H9 (cell line): ENCODE measurements around the gene RERG. TPM values are rescaled to one million over a fixed set of nuclear protein-coding genes. Genes with fewer than 3 reads are reported as not detected.
"Not testable (repeated sequence)": the region's sequence is repeated elsewhere in the genome, so short reads cannot be mapped to it uniquely, and the experiment has no call there.

ENCODE experiments used
- DNase-seq: peaks from one replicate; pipeline ENCODE4 v3.0.0-alpha.2; 2017
- H2AFZ ChIP-seq: one replicate; pipeline ENCODE4 v1.6.1; 2013; ENCODE audit warnings: mild to moderate bottlenecking, low read length, control low read depth, moderate library complexity
- H2AK5ac ChIP-seq: 2 replicates; pipeline ENCODE4 v1.6.1; 2013; ENCODE audit warnings: low read length, control low read depth, mixed read lengths; ENCODE audit not compliant: insufficient read length
- H2BK120ac ChIP-seq: one replicate; pipeline ENCODE4 v1.6.1; 2013; ENCODE audit warnings: low read depth, mild to moderate bottlenecking, low read length, control low read depth, inconsistent platforms; ENCODE audit not compliant: poor library complexity, severe bottlenecking
- H2BK12ac ChIP-seq: 2 replicates; pipeline ENCODE4 v1.6.1; 2013; ENCODE audit warnings: low read length, control low read depth, mixed read lengths, low read depth; ENCODE audit not compliant: insufficient read length
- H2BK15ac ChIP-seq: 2 replicates; pipeline ENCODE4 v1.6.1; 2013; ENCODE audit warnings: low read depth, low read length, control low read depth
- H2BK20ac ChIP-seq: one replicate; pipeline ENCODE4 v1.6.1; 2013; ENCODE audit warnings: low read depth, mild to moderate bottlenecking, low read length, control low read depth, inconsistent platforms; ENCODE audit not compliant: poor library complexity, severe bottlenecking
- H2BK5ac ChIP-seq: 2 replicates; pipeline ENCODE4 v1.6.1; 2013; ENCODE audit warnings: low read length, control low read depth, mixed read lengths; ENCODE audit not compliant: insufficient read length
- H3K14ac ChIP-seq: 2 replicates; pipeline ENCODE4 v1.6.1; 2013; ENCODE audit warnings: low read length, control low read depth; ENCODE audit not compliant: insufficient read depth
- H3K18ac ChIP-seq: 2 replicates; pipeline ENCODE4 v1.6.1; 2013; ENCODE audit warnings: low read depth, mild to moderate bottlenecking, mixed read lengths, low read length, control low read depth; ENCODE audit not compliant: insufficient read length
- H3K23ac ChIP-seq: 2 replicates; pipeline ENCODE4 v1.6.1; 2013; ENCODE audit warnings: low read length, control low read depth, mixed read lengths, low read depth; ENCODE audit not compliant: insufficient read length
- H3K23me2 ChIP-seq: 2 replicates; pipeline ENCODE4 v1.6.1; 2013; ENCODE audit warnings: low read depth, mild to moderate bottlenecking, mixed read lengths, low read length, control low read depth; ENCODE audit not compliant: insufficient read length, poor library complexity, severe bottlenecking
- H3K27ac ChIP-seq: 2 replicates; pipeline ENCODE4 v1.5.1; 2013; ENCODE audit warnings: low read length, control low read depth, mixed read lengths, low read depth; ENCODE audit not compliant: insufficient read length
- H3K27me3 ChIP-seq: 2 replicates; pipeline ENCODE4 v1.6.1; 2013; ENCODE audit warnings: low read length, control low read depth, inconsistent platforms; ENCODE audit not compliant: insufficient read depth
- H3K4ac ChIP-seq: 2 replicates; pipeline ENCODE4 v1.6.1; 2013; ENCODE audit warnings: low read depth, mild to moderate bottlenecking, control low read depth, inconsistent platforms, low read length, moderate library complexity
- H3K4me1 ChIP-seq: 2 replicates; pipeline ENCODE4 v1.6.1; 2013; ENCODE audit warnings: low read length, control low read depth, inconsistent platforms; ENCODE audit not compliant: insufficient read depth
- H3K4me2 ChIP-seq: 2 replicates; pipeline ENCODE4 v1.6.1; 2013; ENCODE audit warnings: low read length, control low read depth, mixed read lengths; ENCODE audit not compliant: insufficient read length, insufficient read depth
- H3K56ac ChIP-seq: 2 replicates; pipeline ENCODE4 v1.6.1; 2013; ENCODE audit warnings: low read depth, mild to moderate bottlenecking, mixed read lengths, low read length, control low read depth; ENCODE audit not compliant: insufficient read length
- H3K79me1 ChIP-seq: 2 replicates; pipeline ENCODE4 v1.6.1; 2013; ENCODE audit warnings: low read depth, mild to moderate bottlenecking, moderate library complexity, low read length, control low read depth, inconsistent platforms; ENCODE audit not compliant: insufficient read depth, poor library complexity, severe bottlenecking
- H3K79me2 ChIP-seq: 2 replicates; pipeline ENCODE4 v1.6.1; 2013; ENCODE audit warnings: low read length, control low read depth, inconsistent platforms; ENCODE audit not compliant: insufficient read depth
- H3K9ac ChIP-seq: 2 replicates; pipeline ENCODE4 v1.6.1; 2013; ENCODE audit warnings: low read length, control low read depth, mixed read lengths; ENCODE audit not compliant: insufficient read length; ENCODE audit errors: extremely low read depth
- H3K9me3 ChIP-seq: one replicate; pipeline ENCODE4 v1.6.1; 2013; ENCODE audit warnings: low read depth, low read length, inconsistent platforms; ENCODE audit not compliant: control insufficient read depth
- H3T11ph ChIP-seq: one replicate; pipeline ENCODE4 v1.6.1; 2013; ENCODE audit warnings: mild to moderate bottlenecking, low read length, control low read depth, inconsistent platforms
- H4K20me1 ChIP-seq: one replicate; pipeline ENCODE4 v1.6.1; 2013; ENCODE audit not compliant: control insufficient read depth, insufficient read length, insufficient read depth
- H4K5ac ChIP-seq: 2 replicates; pipeline ENCODE4 v1.6.1; 2013; ENCODE audit warnings: low read depth, mild to moderate bottlenecking, mixed read lengths, low read length, control low read depth; ENCODE audit not compliant: insufficient read length
- H4K8ac ChIP-seq: replicated peaks from 2 replicates; pipeline ENCODE4 v1.6.1; 2013; ENCODE audit warnings: low read length, control low read depth, mixed read lengths, low read depth; ENCODE audit not compliant: insufficient read length
- H4K91ac ChIP-seq: 2 replicates; pipeline ENCODE4 v1.6.1; 2013; ENCODE audit warnings: low read depth, mild to moderate bottlenecking, moderate library complexity, mixed read lengths, low read length, control low read depth; ENCODE audit not compliant: insufficient read length
- H3K27ac Mint-ChIP-seq, 3 experiments: 2 replicates in 2 of 3; 3 replicates in 1 of 3; pipeline ENCODE4 v1.8.0; 2020 to 2021; ENCODE audit warnings: mixed read lengths in 3 of 3, mild to moderate bottlenecking in 1 of 3, moderate library complexity in 1 of 3
- H3K27me3 Mint-ChIP-seq: 2 replicates; pipeline ENCODE4 v1.8.0; 2021; ENCODE audit warnings: low read depth, mild to moderate bottlenecking, moderate library complexity, mixed read lengths
- H3K36me3 Mint-ChIP-seq, 3 experiments: 2 replicates in 2 of 3; 3 replicates in 1 of 3; pipeline ENCODE4 v1.8.0; 2020 to 2021; ENCODE audit warnings: low read depth in 3 of 3, mixed read lengths in 3 of 3; ENCODE audit not compliant: insufficient read depth in 1 of 3
- H3K4me1 Mint-ChIP-seq, 2 experiments: 2 replicates each; pipeline ENCODE4 v1.8.0; 2020; ENCODE audit warnings: mixed read lengths in 2 of 2
- H3K4me3 Mint-ChIP-seq, 2 experiments: 2 replicates in 1 of 2; 3 replicates in 1 of 2; pipeline ENCODE4 v1.8.0; 2020 to 2021; ENCODE audit warnings: mild to moderate bottlenecking in 2 of 2, mixed read lengths in 2 of 2, moderate library complexity in 1 of 2
- H3K9me3 Mint-ChIP-seq, 2 experiments: 2 replicates in 1 of 2; 3 replicates in 1 of 2; pipeline ENCODE4 v1.8.0; 2020; ENCODE audit warnings: mild to moderate bottlenecking in 2 of 2, mixed read lengths in 2 of 2, moderate library complexity in 1 of 2
- WGBS: extraction: QIAGEN DNeasy Blood & Tissue Kit; methylation state at CpG from one replicate; pipeline ENCODE4 v1.1.7; 2013; ENCODE audit warnings: missing lambda C conversion rate, low lambda C conversion rate, mixed read lengths; ENCODE audit not compliant: insufficient read length; ENCODE audit errors: extremely low coverage; 5-methylcytosine and 5-hydroxymethylcytosine counted together
- total RNA-seq: library from RNA; stranded (reverse); gene quantifications from 2 replicates; pipeline ENCODE4 v1.2.1, GENCODE V29; 2021
- TF ChIP-seq, protein P1 (sequence below): fragments of 200-600 bp; sonication (generic); conservative IDR thresholded peaks from 3 replicates; pipeline ENCODE4 v1.8.0; 2021; ENCODE audit warnings: antibody characterized with exemption, mild to moderate bottlenecking

RERG gene
- total RNA-seq, 1 experiment from 2014 or later = not detected

DNA sequence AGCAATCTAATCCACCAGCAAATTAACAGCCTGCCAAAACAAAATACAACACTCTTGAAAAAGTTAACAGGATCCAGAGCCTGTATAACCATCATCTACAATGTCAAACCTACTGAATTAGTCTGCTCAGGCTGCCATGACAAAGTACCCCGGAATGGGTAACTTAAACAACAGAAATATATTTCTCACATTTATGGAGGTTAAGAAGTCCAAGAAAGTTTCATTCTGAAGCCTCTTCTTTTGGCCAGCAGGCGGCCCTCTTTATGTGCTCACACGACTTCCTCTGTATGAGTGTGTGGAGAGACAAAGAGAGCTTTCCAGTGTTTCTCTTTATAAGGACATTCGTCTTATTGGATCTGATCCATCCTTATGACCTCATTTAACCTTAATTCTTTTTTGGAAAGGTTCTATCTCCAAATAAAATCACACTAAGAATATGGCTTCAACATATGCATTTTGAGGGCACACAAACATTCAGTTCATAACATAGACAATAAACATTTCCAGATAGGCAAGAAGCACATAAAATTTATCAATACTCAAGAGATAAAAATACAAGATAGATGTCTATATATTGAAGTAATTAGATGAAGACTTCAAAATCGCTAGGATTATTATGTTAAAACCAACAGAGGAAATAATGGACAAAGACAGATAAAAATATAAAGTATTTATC, 5.9 kb upstream of the RERG start:
- H3K23ac ChIP-seq = no peak overlapping the region
- no peak overlapping the region for H2BK5ac ChIP-seq
- H4K5ac ChIP-seq = no peak overlapping the region
- H3K4me3 Mint-ChIP-seq = no peak overlapping the region
- no peaks in the 10 kb centered on the region for H3K36me3 Mint-ChIP-seq
- no peak overlapping the region for H4K91ac ChIP-seq
- no peak overlapping the region for H2BK120ac ChIP-seq
- no peaks in the 10 kb centered on the region; the same call in 1 of the 2 replicates for H3K27me3 ChIP-seq
- H3K56ac ChIP-seq = no peak overlapping the region
- no peak overlapping the region for H3K18ac ChIP-seq
- no peak overlapping the region for H2BK12ac ChIP-seq
- H3K9me3 ChIP-seq = no peaks in the 10 kb centered on the region
- H4K8ac ChIP-seq = no peak overlapping the region
- TF ChIP-seq, protein P1, sequence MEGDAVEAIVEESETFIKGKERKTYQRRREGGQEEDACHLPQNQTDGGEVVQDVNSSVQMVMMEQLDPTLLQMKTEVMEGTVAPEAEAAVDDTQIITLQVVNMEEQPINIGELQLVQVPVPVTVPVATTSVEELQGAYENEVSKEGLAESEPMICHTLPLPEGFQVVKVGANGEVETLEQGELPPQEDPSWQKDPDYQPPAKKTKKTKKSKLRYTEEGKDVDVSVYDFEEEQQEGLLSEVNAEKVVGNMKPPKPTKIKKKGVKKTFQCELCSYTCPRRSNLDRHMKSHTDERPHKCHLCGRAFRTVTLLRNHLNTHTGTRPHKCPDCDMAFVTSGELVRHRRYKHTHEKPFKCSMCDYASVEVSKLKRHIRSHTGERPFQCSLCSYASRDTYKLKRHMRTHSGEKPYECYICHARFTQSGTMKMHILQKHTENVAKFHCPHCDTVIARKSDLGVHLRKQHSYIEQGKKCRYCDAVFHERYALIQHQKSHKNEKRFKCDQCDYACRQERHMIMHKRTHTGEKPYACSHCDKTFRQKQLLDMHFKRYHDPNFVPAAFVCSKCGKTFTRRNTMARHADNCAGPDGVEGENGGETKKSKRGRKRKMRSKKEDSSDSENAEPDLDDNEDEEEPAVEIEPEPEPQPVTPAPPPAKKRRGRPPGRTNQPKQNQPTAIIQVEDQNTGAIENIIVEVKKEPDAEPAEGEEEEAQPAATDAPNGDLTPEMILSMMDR = peak; percentile 83
- H2BK20ac ChIP-seq = no peak overlapping the region
- H3K79me2 ChIP-seq = no peaks in the 10 kb centered on the region
- 0 out of 2 replicates have a peak, but pooled peaks cover 2% of the 10 kb centered on the region for H3K4me1 ChIP-seq
- WGBS = no CpG with 5 or more reads among the region's 5 CpGs
- no peak overlapping the region for H2AK5ac ChIP-seq
- H3K4me1 Mint-ChIP-seq = peaks cover 0 to 4% of the 10 kb centered on the region in 2 experiments; a peak in 1 of 4 replicates
- no peak overlapping the region for H3K9ac ChIP-seq
- H3K4ac ChIP-seq = no peak overlapping the region
- H2BK15ac ChIP-seq = no peak overlapping the region
- no peaks in the 10 kb centered on the region for H3K23me2 ChIP-seq
- H3K27me3 Mint-ChIP-seq = peaks cover 22% of the 10 kb centered on the region
- H3K27ac ChIP-seq = no peak overlapping the region
- H3T11ph ChIP-seq = no peak overlapping the region
- no peak overlapping the region for H3K14ac ChIP-seq
- H4K20me1 ChIP-seq = no peaks in the 10 kb centered on the region
- peak; percentile 60 for DNase-seq
- H3K9me3 Mint-ChIP-seq = no peaks in the 10 kb centered on the region
- no peak overlapping the region for H3K4me2 ChIP-seq
- no peak overlapping the region for H2AFZ ChIP-seq
- H3K79me1 ChIP-seq = no peaks in the 10 kb centered on the region
- no peak overlapping the region for H3K27ac Mint-ChIP-seq

DNA sequence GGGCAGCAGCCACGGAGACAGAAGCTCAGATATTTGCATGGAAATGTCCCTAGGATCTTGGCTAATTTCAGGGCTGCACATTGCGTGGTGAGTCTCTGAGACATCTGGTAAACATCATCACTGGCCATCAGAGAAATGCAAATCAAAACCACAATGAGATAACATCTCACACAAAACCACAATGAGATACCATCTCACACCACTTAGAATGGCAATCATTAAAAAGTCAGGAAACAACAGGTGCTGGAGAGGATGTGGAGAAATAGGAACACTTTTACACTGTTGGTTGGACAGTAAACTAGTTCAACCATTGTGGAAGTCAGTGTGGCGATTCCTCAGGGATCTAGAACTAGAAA, 4.6 kb upstream of the RERG start:
- H3K4me2 ChIP-seq = not testable (repeated sequence)

More for the DNA sequence above, 4.6 kb upstream of the RERG start:
- not testable (repeated sequence) for H3K27ac Mint-ChIP-seq, H3K4me1 Mint-ChIP-seq, H2BK20ac ChIP-seq, H3K9ac ChIP-seq, H3K79me2 ChIP-seq, H2AFZ ChIP-seq, H4K20me1 ChIP-seq, H3K56ac ChIP-seq, H3K79me1 ChIP-seq, H2BK120ac ChIP-seq, DNase-seq, H3K18ac ChIP-seq, H2BK15ac ChIP-seq, H4K5ac ChIP-seq, H3K4ac ChIP-seq, H3K4me1 ChIP-seq, H2AK5ac ChIP-seq, H3K23me2 ChIP-seq, H3K4me3 Mint-ChIP-seq, H3K36me3 Mint-ChIP-seq, H2BK5ac ChIP-seq, H4K91ac ChIP-seq, H2BK12ac ChIP-seq, H3K23ac ChIP-seq, H3K9me3 Mint-ChIP-seq, H3K9me3 ChIP-seq, H3K27ac ChIP-seq, H3T11ph ChIP-seq, H4K8ac ChIP-seq, H3K27me3 ChIP-seq, H3K14ac ChIP-seq
- H3K27me3 Mint-ChIP-seq = peaks cover 28% of the 10 kb centered on the region
- no CpG with 5 or more reads among the region's 3 CpGs for WGBS
